Activated CD8-positive, alpha-beta T cell treated with anti-CD3 and anti-CD28 coated beads, Interleukin-2, amount 10 ng/mL, durations not matched to agents 7 days and 5 days (primary cell): ENCODE measurements around the gene RNPC3. TPM values are rescaled to one million over a fixed set of nuclear protein-coding genes. Genes with fewer than 3 reads are reported as not detected.

ENCODE experiments used
- total RNA-seq, 2 experiments: library from RNA; stranded (reverse); gene quantifications; one replicate each; pipeline ENCODE4 v1.2.3, GENCODE V29; 2021

RNPC3 gene
- total RNA-seq, 2 experiments from 2014 or later = 20.6 to 22.2 TPM

Other genes starting within 250 kb of the RNPC3 start
- 1 to 10 TPM; 5.2 to 6.7 TPM for gene AMY2B, start 45.9 kb downstream of the RNPC3 start, total RNA-seq
- not detected for gene AMY2A, start 91.7 kb downstream of the RNPC3 start, total RNA-seq
- gene AMY1A, start 130.1 kb downstream of the RNPC3 start, total RNA-seq = not detected
- not detected for gene AMY1B, start 170.5 kb downstream of the RNPC3 start, total RNA-seq
- not detected for gene AMY1C, start 224.2 kb downstream of the RNPC3 start, total RNA-seq